CD14-positive monocyte (primary cell): ENCODE results near the gene ARL15. TPM values are rescaled to one million over a fixed set of nuclear protein-coding genes. Genes with fewer than 3 reads are reported as not detected.

Source experiments
- DNase-seq, 3 donors: peaks; one replicate each; pipeline ENCODE4 v3.0.0-alpha.2; 2011 to 2022
- H2AFZ ChIP-seq: 2 replicates; pipeline ENCODE4 v1.6.0; 2012; ENCODE audit warnings: mild to moderate bottlenecking, low read depth, low read length, inconsistent platforms; ENCODE audit not compliant: insufficient read depth, poor library complexity, severe bottlenecking
- H3K27ac ChIP-seq, 2 donors: 1 replicate in 1 of 2; 2 replicates in 1 of 2; pipeline ENCODE4 v1.5.1; 2012 to 2013; ENCODE audit warnings: low read length in 2 of 2, control low read depth in 1 of 2, inconsistent platforms in 1 of 2, low read depth in 1 of 2, mild to moderate bottlenecking in 1 of 2
- H3K27me3 ChIP-seq, 2 donors: one replicate each; pipeline versions ENCODE4 v1.6.0 to v1.6.1; 2011 to 2013; ENCODE audit warnings: low read length in 2 of 2; ENCODE audit not compliant: control insufficient read depth in 2 of 2, insufficient read depth in 2 of 2
- H3K36me3 ChIP-seq, 2 donors: replicated peaks in 1 of 2; 1 replicate in 1 of 2; 2 replicates in 1 of 2; pipeline versions ENCODE4 v1.5.1 to v1.6.1; 2012 to 2013; ENCODE audit warnings: low read length in 2 of 2, control low read depth in 1 of 2, inconsistent platforms in 1 of 2, mild to moderate bottlenecking in 1 of 2; ENCODE audit not compliant: insufficient read depth in 2 of 2, control insufficient read depth in 1 of 2
- H3K4me1 ChIP-seq, 2 donors: 1 replicate in 1 of 2; 2 replicates in 1 of 2; pipeline versions ENCODE4 v1.5.1 to v1.6.1; 2012 to 2013; ENCODE audit warnings: low read length in 2 of 2, control low read depth in 1 of 2, inconsistent platforms in 1 of 2, mild to moderate bottlenecking in 1 of 2, moderate library complexity in 1 of 2; ENCODE audit not compliant: insufficient read depth in 2 of 2, control insufficient read depth in 1 of 2
- H3K4me2 ChIP-seq: replicated peaks from 2 replicates; pipeline ENCODE3; 2012; ENCODE audit warnings: low read length, moderate library complexity, mild to moderate bottlenecking; ENCODE audit not compliant: poor library complexity, severe bottlenecking; ENCODE audit errors: extremely low read depth
- H3K4me3 ChIP-seq, 3 experiments: fragments of 200-600 bp in 1 of 3; sonication (generic) in 1 of 3; replicated peaks in 1 of 3; 1 replicate in 2 of 3; 2 replicates in 1 of 3; pipeline ENCODE4 v1.5.1; 2011 to 2013; ENCODE audit warnings: low read length in 3 of 3, mild to moderate bottlenecking in 3 of 3, control low read depth in 2 of 3, low read depth in 2 of 3, inconsistent platforms in 1 of 3, moderate library complexity in 1 of 3
- H3K79me2 ChIP-seq: 2 replicates; pipeline ENCODE4 v1.6.0; 2012; ENCODE audit warnings: mild to moderate bottlenecking, control low read depth, inconsistent platforms, low read length, moderate library complexity; ENCODE audit not compliant: insufficient read depth
- H3K9ac ChIP-seq: 2 replicates; pipeline ENCODE4 v1.6.0; 2017; ENCODE audit warnings: low read length, mild to moderate bottlenecking; ENCODE audit not compliant: insufficient read depth, poor library complexity, severe bottlenecking
- H3K9me3 ChIP-seq, 2 donors: replicated peaks in 1 of 2; 1 replicate in 1 of 2; 2 replicates in 1 of 2; pipeline versions ENCODE4 v1.5.1 to v1.6.1; 2012 to 2013; ENCODE audit warnings: low read length in 2 of 2, control low read depth in 1 of 2; ENCODE audit not compliant: control insufficient read depth in 1 of 2, insufficient read depth in 1 of 2
- H4K20me1 ChIP-seq: 2 replicates; pipeline ENCODE4 v1.6.0; 2012; ENCODE audit warnings: mild to moderate bottlenecking, low read length, control low read depth, moderate library complexity; ENCODE audit not compliant: insufficient read depth
- H3K27ac Mint-ChIP-seq, 7 donors: one replicate each; pipeline ENCODE4 v1.8.0; 2020; ENCODE audit warnings: mild to moderate bottlenecking in 7 of 7, mixed read lengths in 7 of 7, moderate library complexity in 6 of 7, inconsistent platforms in 2 of 7
- H3K27me3 Mint-ChIP-seq, 3 donors: one replicate each; pipeline ENCODE4 v1.8.0; 2021 to 2022; ENCODE audit warnings: low read depth in 3 of 3, mild to moderate bottlenecking in 3 of 3, mixed read lengths in 3 of 3, moderate library complexity in 3 of 3, inconsistent platforms in 1 of 3
- H3K36me3 Mint-ChIP-seq, 2 donors: one replicate each; pipeline ENCODE4 v1.8.0; 2020; ENCODE audit warnings: mixed read lengths in 2 of 2, inconsistent platforms in 1 of 2, mild to moderate bottlenecking in 1 of 2
- H3K4me1 Mint-ChIP-seq: one replicate; pipeline ENCODE4 v1.8.0; 2020; ENCODE audit warnings: mild to moderate bottlenecking, mixed read lengths
- H3K4me3 Mint-ChIP-seq, 2 donors: one replicate each; pipeline ENCODE4 v1.8.0; 2020; ENCODE audit warnings: mild to moderate bottlenecking in 2 of 2, mixed read lengths in 2 of 2, moderate library complexity in 1 of 2
- H3K9me3 Mint-ChIP-seq, 7 donors: one replicate each; pipeline ENCODE4 v1.8.0; 2020 to 2022; ENCODE audit warnings: mixed read lengths in 7 of 7, mild to moderate bottlenecking in 6 of 7, moderate library complexity in 6 of 7, inconsistent platforms in 2 of 7
- CTCF ChIP-seq: fragments of 200-600 bp; IDR thresholded peaks from one replicate; pipeline ENCODE4 v1.8.0; 2022; ENCODE audit warnings: antibody characterized with exemption, mild to moderate bottlenecking
- WGBS: methylation state at CpG from one replicate; pipeline ENCODE4 v1.1.5; 2013; ENCODE audit warnings: missing lambda C conversion rate; ENCODE audit not compliant: insufficient coverage; 5-methylcytosine and 5-hydroxymethylcytosine counted together
- intact Hi-C, 2 donors: fragments of 100-400 bp; cut with micrococcal nuclease; formaldehyde crosslinking; loops; one replicate each; pipeline versions ENCODE4 v1.15.0 to v1.15.1; 2023
- polyA plus RNA-seq, 3 donors: library from polyadenylated mRNA; depleted of rRNA in 1 of 3; unstranded in 2 of 3; stranded (reverse) in 1 of 3; fragments of 300-500 nt in 2 of 3; fragments of >200 nt in 1 of 3; fragmentation: Illumina TruSeq in 2 of 3; gene quantifications; 1 replicate in 2 of 3; 2 replicates in 1 of 3; pipeline ENCODE4 v1.2.3, GENCODE V29; 2012 to 2021

ARL15 gene
- polyA plus RNA-seq, 3 donors = 10.5 to 27.6 (median 18.0) TPM

- Histone ChIP-seq H3K4me1 (no peaks in the 10 kb centered on the region), H3K27me3 (no peaks in the 10 kb centered on the region)
- no peak for DNase-seq
These were observed 307.6 kb downstream of the ARL15 start for GRCh38 chr5:54002779-54003178.

GRCh38 chr5:54001976-54002775 is 308.2 kb downstream of the ARL15 start:
- Histone ChIP-seq H4K20me1 (no peaks in the 10 kb centered on the region), H3K4me3 (no peak overlapping the region), H3K79me2 (no peaks in the 10 kb centered on the region), H3K9me3 (no peaks in the 10 kb centered on the region), H3K27me3 (no peaks in the 10 kb centered on the region), H3K4me1 (no peaks in the 10 kb centered on the region), H3K9ac (no peak overlapping the region), H3K4me2 (no peak overlapping the region), H3K36me3 (no peaks in the 10 kb centered on the region), H2AFZ (no peak overlapping the region), H3K27ac (no peak overlapping the region)
- Mint-ChIP-seq H3K36me3 (peaks cover 3% of the 10 kb centered on the region in 2 donors), H3K9me3 (peaks cover 0 to 3% (median 0%) of the 10 kb centered on the region in 7 donors), H3K4me1 (peaks cover 6% of the 10 kb centered on the region), H3K27me3 (no peaks in the 10 kb centered on the region), H3K4me3 (no peak overlapping the region), H3K27ac (peak overlapping the region in 1 of 7 donors; percentile 37)
- intact Hi-C loops = no loop called here
- 100% methylated on average over 3 of the region's 5 CpGs for WGBS
- DNase-seq = peak; percentile 5 to 10 (median 5)
- TF ChIP-seq CTCF = no peak

More at GRCh38 chr5:54002779-54003178, 307.6 kb downstream of the ARL15 start:
- no peaks in the 10 kb centered on the region for H4K20me1 ChIP-seq
- H3K79me2 ChIP-seq = no peaks in the 10 kb centered on the region
- H2AFZ ChIP-seq = no peak overlapping the region
- no peak overlapping the region for H3K4me3 Mint-ChIP-seq
- no peaks in the 10 kb centered on the region for H3K9me3 ChIP-seq
- no peak overlapping the region for H3K9ac ChIP-seq
- H3K27me3 Mint-ChIP-seq = no peaks in the 10 kb centered on the region
- no peak overlapping the region for H3K4me3 ChIP-seq
- H3K9me3 Mint-ChIP-seq = peaks cover 0 to 3% (median 0%) of the 10 kb centered on the region in 7 donors
- H3K27ac Mint-ChIP-seq = no peak overlapping the region
- no peak overlapping the region for H3K4me2 ChIP-seq
- peaks cover 3% of the 10 kb centered on the region in 2 donors for H3K36me3 Mint-ChIP-seq
- H3K4me1 Mint-ChIP-seq = peaks cover 6% of the 10 kb centered on the region
- H3K27ac ChIP-seq = no peak overlapping the region
- WGBS = 89% methylated on average over 1 of the region's 1 CpG
- no peaks in the 10 kb centered on the region for H3K36me3 ChIP-seq
- no peak for TF ChIP-seq CTCF
- intact Hi-C loops = no loop called here
